Ascending aorta (tissue), 2 donors: ENCODE data around the gene C1orf21. TPM values are rescaled to one million over a fixed set of nuclear protein-coding genes. Genes with fewer than 3 reads are reported as not detected.

Experiments
- DNase-seq, 2 donors: peaks; one replicate each; pipeline ENCODE4 v3.0.0-alpha.2; 2019; ENCODE audit warnings: low spot score in 2 of 2
- H3K27ac ChIP-seq, 2 donors: fragments of 200-600 bp; sonication (generic); one replicate each; pipeline ENCODE4 v1.5.1; 2016 to 2017; ENCODE audit warnings: mild to moderate bottlenecking in 1 of 2
- H3K27me3 ChIP-seq: fragments of 200-600 bp; sonication (generic); one replicate; pipeline ENCODE4 v1.5.1; 2017
- H3K36me3 ChIP-seq, 2 donors: fragments of 200-600 bp; sonication (generic); one replicate each; pipeline ENCODE4 v1.5.1; 2016
- H3K4me1 ChIP-seq, 2 donors: fragments of 200-600 bp; sonication (generic); one replicate each; pipeline ENCODE4 v1.5.1; 2016 to 2017; ENCODE audit warnings: mild to moderate bottlenecking in 1 of 2
- H3K4me3 ChIP-seq, 2 donors: fragments of 200-600 bp; sonication (generic); one replicate each; pipeline ENCODE4 v1.5.1; 2016 to 2017; ENCODE audit warnings: mild to moderate bottlenecking in 1 of 2
- H3K9me3 ChIP-seq, 2 donors: fragments of 200-600 bp; sonication (generic); one replicate each; pipeline ENCODE4 v1.5.1; 2016
- CTCF ChIP-seq, 3 experiments: fragments of 200-600 bp in 2 of 3; fragments of 450-650 bp in 1 of 3; sonication (generic) in 2 of 3; IDR thresholded peaks; one replicate each; pipeline ENCODE4 v1.5.1; 2016 to 2019; ENCODE audit warnings: antibody characterized with exemption in 3 of 3, mild to moderate bottlenecking in 1 of 3, moderate library complexity in 1 of 3
- intact Hi-C: fragments of 100-400 bp; cut with DNase I; formaldehyde crosslinking; loops from one replicate; pipeline ENCODE4 v1.15.1; 2023
- total RNA-seq: library from RNA; depleted of rRNA; stranded (reverse); fragments of >200 nt; gene quantifications from one replicate; pipeline ENCODE4 v1.1.0, GENCODE V29; 2016

The C1orf21 gene
- total RNA-seq, 1 donor from 2014 or later: 21.8 TPM

DNA sequence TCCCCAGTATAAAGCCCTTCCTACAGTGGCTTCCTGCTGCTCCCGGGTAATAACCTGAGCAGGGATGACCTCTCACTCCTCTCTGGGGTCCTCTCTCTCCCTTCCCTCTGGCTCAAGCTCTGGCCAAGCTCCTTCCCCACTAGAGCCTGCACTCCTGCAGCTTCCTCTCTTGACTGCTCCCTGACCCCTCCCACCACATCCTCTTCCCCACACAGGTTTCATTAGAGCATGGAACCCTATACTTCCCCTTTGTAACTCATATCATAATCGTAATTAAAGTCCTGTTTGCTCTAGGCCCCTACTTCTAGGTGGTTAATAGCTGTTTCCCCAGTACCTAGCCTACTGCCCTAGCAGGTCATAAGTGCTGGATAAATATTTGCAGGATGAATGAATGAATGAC lies 146.2 kb downstream of the C1orf21 start:
- intact Hi-C loops: no loop called here
- Histone ChIP-seq H3K27ac (no peak overlapping the region), H3K9me3 (peaks cover 0 to 7% of the 10 kb centered on the region in 2 donors), H3K36me3 (no peaks in the 10 kb centered on the region), H3K4me1 (peaks cover 0 to 6% of the 10 kb centered on the region in 2 donors), H3K4me3 (no peak overlapping the region), H3K27me3 (no peaks in the 10 kb centered on the region)
- no peak for DNase-seq
- no peak for TF ChIP-seq CTCF (IDR thresholded peaks at IDR 0.05)

DNA sequence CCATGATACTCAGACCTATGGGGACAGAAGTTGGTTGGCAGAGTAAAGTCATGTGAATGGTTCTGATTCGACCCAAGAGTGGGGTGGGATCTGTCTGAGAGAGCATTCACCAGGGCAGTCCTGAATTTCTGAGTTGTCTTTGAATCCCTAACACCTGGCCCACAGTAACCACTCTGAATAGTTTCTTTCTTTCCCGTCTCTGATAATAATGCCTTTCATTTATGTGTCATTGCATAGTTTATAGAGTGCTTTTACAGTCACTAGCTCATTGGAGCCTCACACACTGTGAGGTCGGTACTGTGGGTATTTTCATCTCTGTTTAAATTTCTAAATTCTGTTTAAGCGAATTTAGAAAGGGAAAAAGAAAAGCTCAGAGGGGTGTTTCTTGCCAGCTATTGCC lies 147.1 kb downstream of the C1orf21 start:
- H3K4me1 ChIP-seq: peaks cover 0 to 6% of the 10 kb centered on the region in 2 donors
- H3K27ac ChIP-seq: peak overlapping the region; percentile 15 to 72
- no peak for TF ChIP-seq CTCF (IDR thresholded peaks at IDR 0.05)
- intact Hi-C loops: no loop called here
- H3K9me3 ChIP-seq: peaks cover 4 to 16% of the 10 kb centered on the region in 2 donors
- no peaks in the 10 kb centered on the region for H3K27me3 ChIP-seq
- H3K36me3 ChIP-seq: no peaks in the 10 kb centered on the region
- H3K4me3 ChIP-seq: no peak overlapping the region
- no peak for DNase-seq

- peaks cover 0 to 6% of the 10 kb centered on the region in 2 donors for H3K4me1 ChIP-seq
- H3K4me3 ChIP-seq: no peak overlapping the region
- peaks cover 4 to 18% of the 10 kb centered on the region in 2 donors for H3K9me3 ChIP-seq
- no peaks in the 10 kb centered on the region for H3K36me3 ChIP-seq
- H3K27ac ChIP-seq: peak overlapping the region; percentile 40 to 72
- no peaks in the 10 kb centered on the region for H3K27me3 ChIP-seq
- no peak for DNase-seq
- TF ChIP-seq CTCF (IDR thresholded peaks at IDR 0.05): no peak
- intact Hi-C loops: no loop called here
Measured at GRCh38 chr1:184534690-184535089, 147.9 kb downstream of the C1orf21 start.

DNA sequence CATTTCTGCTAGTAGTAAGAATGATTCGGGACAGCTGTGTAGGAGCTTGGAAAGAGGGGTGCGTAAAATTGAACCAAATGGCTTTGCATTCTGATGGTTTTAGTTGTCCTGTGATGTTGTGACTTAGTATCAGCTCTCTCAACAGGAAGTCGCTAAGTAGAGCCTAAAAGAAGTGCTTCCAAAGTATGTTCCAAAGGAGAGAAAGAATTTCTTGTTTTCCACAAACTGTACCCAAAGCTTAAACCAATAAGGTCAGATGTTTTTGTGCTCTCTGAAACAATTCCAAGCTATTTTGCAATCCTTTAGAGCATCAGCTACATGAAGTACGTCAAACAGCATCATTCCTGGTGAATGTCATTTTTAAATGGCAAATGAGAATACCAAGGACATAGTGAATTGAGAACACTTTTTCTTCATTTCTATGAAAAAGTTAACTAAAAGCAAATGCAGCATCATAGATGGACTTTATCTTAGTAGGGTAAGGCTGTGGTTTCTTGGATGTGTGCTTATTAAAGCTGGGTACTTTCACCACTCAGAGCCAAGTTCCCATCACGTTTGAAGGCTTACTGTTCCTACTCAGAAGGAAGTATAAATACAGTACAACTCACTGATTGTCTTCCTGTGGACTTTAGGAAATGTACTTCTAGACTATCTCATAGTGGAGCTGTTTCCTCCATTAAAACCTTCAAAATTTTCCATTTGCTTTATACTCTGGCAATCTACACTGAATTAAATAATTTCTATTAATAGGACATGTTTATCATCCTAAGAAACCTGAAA lies 148.6 kb downstream of the C1orf21 start:
- no peak for TF ChIP-seq CTCF (IDR thresholded peaks at IDR 0.05)
- no peaks in the 10 kb centered on the region for H3K27me3 ChIP-seq
- no peaks in the 10 kb centered on the region for H3K36me3 ChIP-seq
- H3K27ac ChIP-seq: peak overlapping the region; percentile 40 to 74
- peaks cover 4 to 18% of the 10 kb centered on the region in 2 donors for H3K9me3 ChIP-seq
- intact Hi-C loops: no loop called here
- H3K4me3 ChIP-seq: no peak overlapping the region
- peaks cover 0 to 6% of the 10 kb centered on the region in 2 donors for H3K4me1 ChIP-seq
- DNase-seq: no peak

- Histone ChIP-seq H3K4me3 (no peak overlapping the region), H3K9me3 (peaks cover 4 to 18% of the 10 kb centered on the region in 2 donors), H3K4me1 (peaks cover 0 to 6% of the 10 kb centered on the region in 2 donors), H3K36me3 (no peaks in the 10 kb centered on the region), H3K27ac (peak overlapping the region; percentile 40 to 74), H3K27me3 (no peaks in the 10 kb centered on the region)
- intact Hi-C loops: no loop called here
- DNase-seq: no peak
- no peak for TF ChIP-seq CTCF (IDR thresholded peaks at IDR 0.05)
Measured at GRCh38 chr1:184536246-184536985, 149.6 kb downstream of the C1orf21 start.
